Middle frontal gyrus (tissue), 1 donor: ENCODE results near the gene SCAF1.

Experiments
- DNase-seq: peaks from one replicate; pipeline ENCODE4 v3.0.0-alpha.2; 2015; ENCODE audit warnings: low spot score; ENCODE audit errors: extremely low spot score

The SCAF1 gene

DNA sequence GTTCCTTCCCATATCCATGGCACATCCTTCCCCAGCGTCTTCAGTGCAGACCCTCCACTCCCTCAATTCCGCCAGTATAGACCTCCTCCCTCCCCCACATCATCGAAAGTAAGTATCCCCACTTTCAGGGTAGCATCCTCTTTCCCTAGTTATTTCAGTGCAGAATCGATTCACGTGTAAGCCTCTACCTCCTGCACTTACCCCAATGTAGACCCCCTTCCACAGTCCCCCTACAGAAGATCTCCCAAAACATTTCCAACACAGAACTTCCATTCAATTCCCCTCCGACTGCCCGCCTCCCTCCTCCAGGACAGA lies 23.0 kb downstream of the SCAF1 start:
- DNase-seq = no peak

GRCh38 chr19:49665351-49666119 lies 23.5 kb downstream of the SCAF1 start, which contains the start of the genes BCL2L12 and IRF3:
BCL2L12 (plus strand) TSS chr19:49665933; CDS start chr19:49666693, 760 bp downstream.
IRF3 (minus strand) TSS chr19:49665857; CDS start chr19:49664838, 1,019 bp downstream.
- DNase-seq = peak; percentile 88

DNA sequence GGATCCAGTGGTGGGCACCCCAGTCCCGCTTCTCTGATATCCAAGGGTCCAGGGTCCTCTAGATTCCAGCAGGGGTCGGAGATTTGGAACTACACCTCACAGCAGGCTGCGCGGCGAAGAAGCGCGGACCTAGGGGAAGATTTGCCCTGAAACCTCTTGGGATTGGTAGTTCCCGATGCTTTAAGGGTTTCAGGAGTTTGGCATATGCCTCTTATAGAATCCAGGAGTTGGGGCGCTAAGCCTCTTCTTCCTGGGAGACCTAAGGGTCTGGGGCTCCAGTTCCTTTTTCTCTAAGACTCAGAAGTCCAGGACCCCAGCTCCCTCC lies 24.1 kb downstream of the SCAF1 start:
- no peak for DNase-seq

DNA sequence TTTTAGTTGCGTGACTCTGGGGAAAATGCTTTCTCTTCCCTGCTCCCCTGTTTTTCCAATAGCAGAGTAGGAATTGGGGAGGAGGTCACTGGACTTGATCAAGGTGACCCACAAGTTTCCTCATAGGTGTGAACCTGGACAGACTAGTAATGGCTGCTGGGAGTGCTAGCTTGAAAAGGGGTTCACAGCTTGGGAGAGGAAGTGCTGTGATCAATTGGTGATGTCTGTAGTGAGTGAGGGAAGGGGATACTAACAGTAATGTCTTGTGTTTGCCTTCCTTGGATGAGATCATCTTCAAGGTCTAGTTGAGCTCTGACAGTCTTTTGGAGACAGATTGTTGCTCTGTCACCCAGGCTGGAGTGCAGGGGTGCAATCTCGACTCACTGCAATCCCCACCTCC lies 25.5 kb downstream of the SCAF1 start:
- no peak for DNase-seq

GRCh38 chr19:49669516-49669915 lies 27.5 kb downstream of the SCAF1 start:
- DNase-seq = no peak

DNA sequence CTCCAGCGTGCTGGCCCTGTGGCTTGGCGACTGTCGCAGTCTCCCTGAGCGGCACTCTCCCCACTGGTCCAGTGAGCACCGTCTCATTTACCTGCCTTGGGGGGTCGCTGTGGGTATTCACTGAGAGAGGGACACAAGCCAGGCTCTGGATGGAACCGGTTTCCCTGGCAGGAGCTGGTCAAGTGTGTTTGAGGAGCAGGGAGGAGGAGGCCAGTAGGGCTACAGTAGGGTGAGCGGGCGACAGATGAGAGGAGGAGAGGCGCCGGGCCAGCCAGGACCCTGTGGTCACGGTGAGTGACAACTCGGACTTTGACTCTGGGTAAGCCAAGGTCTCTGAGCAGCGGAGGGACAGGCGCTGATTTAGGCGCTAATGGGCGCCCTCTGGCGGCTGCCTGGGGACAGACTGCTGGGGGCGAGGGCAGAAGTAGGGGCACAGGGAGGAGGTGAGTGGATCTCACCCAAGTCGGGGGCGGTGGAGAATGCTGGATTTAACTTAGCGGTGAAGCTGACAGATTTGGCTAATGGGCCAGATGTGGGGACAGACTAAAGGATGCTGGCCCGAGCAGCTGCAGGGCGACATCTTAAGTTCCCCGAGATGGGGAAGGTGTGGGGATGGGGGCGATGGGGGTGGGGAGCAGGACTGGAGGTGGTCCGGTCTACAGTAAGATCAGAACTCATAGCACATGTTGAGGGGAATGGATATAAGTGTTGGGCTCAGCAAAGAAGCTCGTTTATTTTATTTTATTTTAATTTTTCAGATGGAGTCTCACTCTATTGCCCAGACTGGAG lies 30.3 kb downstream of the SCAF1 start:
- peak; percentile 40 for DNase-seq

GRCh38 chr19:49676136-49676783 lies 34.3 kb downstream of the SCAF1 start:
- peak; percentile 48 for DNase-seq

DNA sequence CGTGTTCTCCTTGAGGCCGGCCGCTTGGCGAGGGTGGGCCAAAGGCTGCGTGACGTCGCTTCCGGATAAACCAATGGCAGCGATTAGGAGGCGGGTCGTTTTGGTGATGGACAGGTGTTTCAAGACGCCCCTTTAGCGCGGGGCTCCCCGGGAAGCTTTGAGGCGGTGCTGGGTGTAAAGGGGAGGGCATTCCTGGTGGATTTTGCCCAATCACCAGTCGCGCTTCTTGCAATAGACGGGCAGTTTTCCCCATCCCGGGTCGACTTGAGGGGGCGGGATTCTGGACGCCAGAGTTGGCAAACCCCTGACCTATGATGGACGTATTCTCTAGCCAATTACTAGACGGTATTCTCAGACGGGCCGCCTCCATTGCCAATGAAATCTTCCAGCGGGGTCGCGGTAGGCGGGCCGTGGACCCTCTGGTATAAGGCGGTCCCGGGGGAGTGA lies 34.8 kb downstream of the SCAF1 start:
- DNase-seq = peak; percentile 100

GRCh38 chr19:49677231-49677900 lies 35.4 kb downstream of the SCAF1 start, which contains the start of gene PRMT1:
PRMT1 (plus strand) TSS chr19:49677271; CDS start chr19:49677281, 10 bp downstream.
- DNase-seq = no peak

- DNase-seq = no peak
Observed at GRCh38 chr19:49677901-49678674, 36.1 kb downstream of the SCAF1 start.

- no peak for DNase-seq
Observed at GRCh38 chr19:49678985-49679770, 37.2 kb downstream of the SCAF1 start.

- DNase-seq = no peak
Observed at GRCh38 chr19:49679771-49680413, 37.9 kb downstream of the SCAF1 start.

DNA sequence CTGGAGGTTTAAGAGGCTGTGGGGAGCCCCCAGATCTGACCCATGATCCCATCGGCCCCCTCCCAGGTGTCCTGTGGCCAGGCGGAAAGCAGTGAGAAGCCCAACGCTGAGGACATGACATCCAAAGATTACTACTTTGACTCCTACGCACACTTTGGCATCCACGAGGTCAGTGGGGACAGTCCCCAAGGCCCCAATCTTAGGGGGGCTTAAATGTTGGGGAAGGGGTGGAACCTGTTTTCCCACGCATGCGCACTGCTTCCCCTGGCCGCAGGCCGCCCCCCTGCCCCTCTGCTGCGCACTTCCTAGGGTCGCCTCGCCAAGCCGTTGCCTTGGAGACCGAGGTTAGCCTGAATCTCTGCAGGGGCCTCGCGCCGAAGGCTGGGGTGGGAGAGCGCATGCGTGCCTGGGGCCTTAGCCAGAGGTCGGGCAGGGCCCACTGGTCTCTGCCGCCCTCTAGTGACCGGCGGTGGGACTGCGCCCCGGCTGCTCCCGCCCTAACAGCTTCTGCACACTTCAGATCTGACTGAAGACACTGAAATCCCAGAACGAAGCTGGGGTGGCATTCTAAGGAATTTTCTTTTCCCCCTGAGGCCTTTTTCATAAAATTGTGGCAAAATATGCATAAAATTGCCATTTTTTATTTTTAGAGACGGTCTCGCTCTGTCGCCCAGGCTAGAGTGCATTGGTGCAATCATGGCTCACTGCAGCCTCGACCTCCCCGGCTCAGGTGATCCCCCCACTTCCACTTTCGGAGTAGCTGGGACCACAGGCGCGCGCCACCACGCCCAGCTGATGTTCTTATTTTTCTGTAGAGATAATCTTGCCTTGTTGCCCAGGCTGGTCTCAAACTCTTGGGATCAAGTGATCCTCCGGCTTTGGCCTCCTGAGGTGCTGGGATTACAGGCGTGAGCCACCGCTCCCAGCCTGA lies 38.7 kb downstream of the SCAF1 start:
- peak; percentile 73 for DNase-seq

DNA sequence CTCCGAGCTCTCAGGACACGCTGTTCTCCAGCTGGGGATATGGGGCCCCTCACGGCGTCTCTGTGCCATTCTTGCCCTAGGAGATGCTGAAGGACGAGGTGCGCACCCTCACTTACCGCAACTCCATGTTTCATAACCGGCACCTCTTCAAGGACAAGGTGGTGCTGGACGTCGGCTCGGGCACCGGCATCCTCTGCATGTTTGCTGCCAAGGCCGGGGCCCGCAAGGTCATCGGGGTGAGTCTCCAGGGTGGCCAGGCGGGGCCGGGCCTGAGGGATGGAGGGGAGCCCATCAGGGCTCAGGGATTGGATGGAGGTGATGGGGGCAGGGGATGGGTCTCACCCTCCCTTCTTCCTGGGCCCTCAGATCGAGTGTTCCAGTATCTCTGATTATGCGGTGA lies 39.8 kb downstream of the SCAF1 start:
- DNase-seq = no peak

DNA sequence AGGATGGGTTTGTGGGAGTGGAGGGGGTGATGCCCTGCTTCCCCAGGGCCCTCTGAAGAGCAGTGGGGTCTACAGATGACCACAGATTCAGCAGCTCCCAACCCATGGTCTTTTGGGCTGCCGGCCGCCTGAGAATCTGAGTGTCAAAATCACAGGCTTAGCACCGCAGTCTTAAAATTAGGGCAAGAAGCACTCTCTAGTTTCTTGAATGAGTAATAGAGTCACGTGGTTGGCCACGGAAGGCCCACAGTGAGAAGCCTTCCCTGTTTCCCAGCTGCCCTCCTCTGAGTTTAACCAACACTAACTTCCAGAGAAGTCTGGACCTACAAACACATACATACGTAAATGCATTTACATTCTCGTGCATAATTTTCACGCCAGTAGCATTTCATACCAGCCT lies 40.3 kb downstream of the SCAF1 start:
- no peak for DNase-seq

DNA sequence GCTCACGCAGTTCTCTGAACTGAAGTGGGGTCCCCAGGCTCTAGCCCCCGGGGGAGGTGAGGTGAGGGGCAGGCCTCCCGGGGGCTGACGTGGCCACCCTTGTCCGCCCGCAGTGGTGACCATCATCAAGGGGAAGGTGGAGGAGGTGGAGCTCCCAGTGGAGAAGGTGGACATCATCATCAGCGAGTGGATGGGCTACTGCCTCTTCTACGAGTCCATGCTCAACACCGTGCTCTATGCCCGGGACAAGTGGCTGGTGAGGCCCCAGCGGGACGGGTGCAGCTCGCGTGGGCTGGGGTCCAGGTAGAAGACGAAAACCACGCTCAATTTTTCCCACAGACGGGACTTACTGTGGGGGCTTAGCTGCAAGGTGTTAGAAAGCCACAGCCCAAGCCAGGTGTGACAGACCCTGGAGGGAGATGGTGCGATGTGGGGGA lies 41.8 kb downstream of the SCAF1 start:
- no peak for DNase-seq

- DNase-seq = no peak
Observed at GRCh38 chr19:49684251-49684982, 42.4 kb downstream of the SCAF1 start.
